Right lobe of liver (tissue), 6 donors: ENCODE measurements around the gene PPP1R37. TPM values are rescaled to one million over a fixed set of nuclear protein-coding genes. Genes with fewer than 3 reads are reported as not detected.

Experiments used
- ATAC-seq, 4 donors: fragments of 200-7000 bp; cut with Tn5 transposase; one replicate each; pipeline ENCODE4 v1.9.1; 2020; ENCODE audit warnings: mild to moderate bottlenecking in 4 of 4, moderate library complexity in 4 of 4
- DNase-seq, 3 donors: peaks; one replicate each; pipeline ENCODE4 v3.0.0-alpha.2; 2020
- H3K27ac ChIP-seq, 3 donors: fragments of 200-600 bp; one replicate each; pipeline ENCODE4 v1.8.0; 2022
- H3K27me3 ChIP-seq, 2 donors: fragments of 200-600 bp; one replicate each; pipeline ENCODE4 v1.8.0; 2022
- H3K36me3 ChIP-seq, 4 donors: fragments of 200-600 bp; sonication (generic) in 1 of 4; one replicate each; pipeline versions ENCODE4 v1.5.1 to v1.8.0; 2017 to 2022; ENCODE audit warnings: control low read depth in 1 of 4
- H3K4me1 ChIP-seq, 4 donors: fragments of 200-600 bp; sonication (generic) in 1 of 4; one replicate each; pipeline versions ENCODE4 v1.5.1 to v1.8.0; 2017 to 2022; ENCODE audit warnings: control low read depth in 1 of 4
- H3K4me3 ChIP-seq, 3 donors: fragments of 200-600 bp; one replicate each; pipeline ENCODE4 v1.8.0; 2022
- H3K9me3 ChIP-seq, 4 donors: fragments of 200-600 bp; sonication (generic) in 1 of 4; one replicate each; pipeline versions ENCODE4 v1.5.1 to v1.8.0; 2017 to 2022; ENCODE audit warnings: control low read depth in 1 of 4
- CTCF ChIP-seq, 4 donors: fragments of 200-600 bp in 3 of 4; fragments of 450-650 bp in 1 of 4; IDR thresholded peaks; one replicate each; pipeline versions ENCODE4 v1.5.1 to v1.8.0; 2016 to 2022; ENCODE audit warnings: antibody characterized with exemption in 4 of 4, mild to moderate bottlenecking in 2 of 4
- POLR2A ChIP-seq: fragments of 450-650 bp; IDR thresholded peaks from one replicate; pipeline ENCODE4 v1.6.1; 2017; ENCODE audit warnings: antibody characterized with exemption, mild to moderate bottlenecking
- WGBS: methylation state at CpG from one replicate; pipeline ENCODE4 v1.1.6; 2018; ENCODE audit warnings: low coverage, low lambda C conversion rate; ENCODE audit not compliant: insufficient coverage; ENCODE audit errors: missing lambda C conversion rate; 5-methylcytosine and 5-hydroxymethylcytosine counted together
- intact Hi-C, 2 donors: fragments of 100-400 bp; cut with DNase I; formaldehyde crosslinking; loops; one replicate each; pipeline versions ENCODE4 v1.11.2 to v1.14.1; 2022
- total RNA-seq, 6 experiments: library from RNA; depleted of rRNA in 2 of 6; stranded (reverse); fragments of >200 nt in 2 of 6; fragmentation: NEBNext Ultra II Directional in 3 of 6; extraction: Animal tissue kit (Norgen Biotek cat#: 25700) in 3 of 6; gene quantifications; one replicate each; pipeline versions ENCODE4 v1.1.0 to v1.2.4, GENCODE V29; 2016 to 2023
- donor health status: DM: no; HTN: yes; CAD: no.
- donor health status: DM: no; HTN: no; CAD: no.
- donor health status: DM: no; HTN: no; CAD: no.
- donor health status: DM: no; HTN: yes; CAD: no.
- donor health status: DM: no; HTN: yes; CAD: no.

The PPP1R37 gene
- total RNA-seq, 6 experiments from 2014 or later = 10.1 to 14.3 (median 11.0) TPM

- H3K4me1 ChIP-seq = no peaks in the 10 kb centered on the region
- no peaks in the 10 kb centered on the region for H3K27me3 ChIP-seq
- no peak for DNase-seq
- no peak for TF ChIP-seq CTCF (IDR thresholded peaks at IDR 0.05)
- TF ChIP-seq POLR2A = no peak
- H3K36me3 ChIP-seq = no peaks in the 10 kb centered on the region
- no peaks in the 10 kb centered on the region for H3K9me3 ChIP-seq
- ATAC-seq = no peak
- no peak overlapping the region for H3K27ac ChIP-seq
- H3K4me3 ChIP-seq = no peak overlapping the region
- intact Hi-C loops = no loop called here
- no CpG with 5 or more reads among the region's 16 CpGs for WGBS
These were observed 75.9 kb downstream of the PPP1R37 start for GRCh38 chr19:45168767-45169351.

- no peaks in the 10 kb centered on the region for H3K27me3 ChIP-seq
- H3K27ac ChIP-seq = no peak overlapping the region
- TF ChIP-seq POLR2A (no peak), CTCF (IDR thresholded peaks at IDR 0.05) (no peak)
- DNase-seq (no peak), ATAC-seq (no peak)
- H3K36me3 ChIP-seq = no peaks in the 10 kb centered on the region
- H3K4me1 ChIP-seq = no peaks in the 10 kb centered on the region
- intact Hi-C loops = no loop called here
- H3K4me3 ChIP-seq = no peak overlapping the region
- WGBS = 100% methylated on average over 3 of the region's 10 CpGs
- H3K9me3 ChIP-seq = no peaks in the 10 kb centered on the region
These were observed 76.6 kb downstream of the PPP1R37 start for GRCh38 chr19:45169602-45170001.

GRCh38 chr19:45170146-45171106, 77.4 kb downstream of the PPP1R37 start:
- peak overlapping the region in 1 of 3 donors; percentile 21 for H3K27ac ChIP-seq
- no peak for ATAC-seq
- 44% methylated on average over 2 of the region's 21 CpGs for WGBS

GRCh38 chr19:45171211-45171623, 78.2 kb downstream of the PPP1R37 start:
- no peaks in the 10 kb centered on the region for H3K36me3 ChIP-seq
- H3K27me3 ChIP-seq = no peaks in the 10 kb centered on the region
- no peaks in the 10 kb centered on the region for H3K9me3 ChIP-seq
- no peaks in the 10 kb centered on the region for H3K4me1 ChIP-seq
- peak; percentile 57 to 70 (median 59) for ATAC-seq
- no peak overlapping the region for H3K4me3 ChIP-seq
- WGBS = 42% methylated on average over 7 of the region's 7 CpGs
- intact Hi-C loops = no loop called here
- peak overlapping the region in 1 of 3 donors; percentile 21 for H3K27ac ChIP-seq
- no peak for TF ChIP-seq POLR2A
- TF ChIP-seq CTCF (IDR thresholded peaks at IDR 0.05) = no peak
- no peak for DNase-seq

More at GRCh38 chr19:45170146-45171106, 77.4 kb downstream of the PPP1R37 start:
- H3K9me3 ChIP-seq = no peaks in the 10 kb centered on the region
- H3K27me3 ChIP-seq = no peaks in the 10 kb centered on the region
- no peak for TF ChIP-seq POLR2A
- no peak for TF ChIP-seq CTCF (IDR thresholded peaks at IDR 0.05)
- H3K36me3 ChIP-seq = no peaks in the 10 kb centered on the region
- intact Hi-C loops = no loop called here
- no peak overlapping the region for H3K4me3 ChIP-seq
- DNase-seq = no peak
- no peaks in the 10 kb centered on the region for H3K4me1 ChIP-seq
